OCI-LY1 (cell line): ENCODE measurements around the gene CNNM1.

Experiments used
- H2AFZ ChIP-seq: fragments of 200-600 bp; sonication (generic), shearing (Covaris generic); 2 replicates; pipeline ENCODE4 v1.6.0; 2014; ENCODE audit warnings: antibody characterized with exemption, mild to moderate bottlenecking, low read length
- H3F3A ChIP-seq: fragments of 200-600 bp; sonication (generic), shearing (Covaris generic); 2 replicates; pipeline ENCODE4 v1.6.0; 2014; ENCODE audit warnings: mild to moderate bottlenecking, antibody characterized with exemption, low read length, moderate library complexity; ENCODE audit not compliant: insufficient read depth
- H3K27ac ChIP-seq: fragments of 200-600 bp; sonication (generic); 2 replicates; pipeline ENCODE4 v1.5.1; 2014; ENCODE audit warnings: low read length, mixed run types, mild to moderate bottlenecking, low read depth; ENCODE audit not compliant: poor library complexity, severe bottlenecking
- H3K27me3 ChIP-seq: fragments of 200-600 bp; sonication (generic); 2 replicates; pipeline ENCODE4 v1.6.0; 2014; ENCODE audit warnings: antibody characterized with exemption, mild to moderate bottlenecking, low read length, moderate library complexity; ENCODE audit not compliant: insufficient read depth
- H3K36me3 ChIP-seq: fragments of 200-600 bp; sonication (generic); 2 replicates; pipeline ENCODE4 v1.6.1; 2014; ENCODE audit warnings: mild to moderate bottlenecking, antibody characterized with exemption, low read length, moderate library complexity, mixed read lengths; ENCODE audit not compliant: insufficient read depth
- H3K4me1 ChIP-seq: fragments of 200-600 bp; sonication (generic); 2 replicates; pipeline ENCODE4 v1.5.1; 2014; ENCODE audit warnings: mild to moderate bottlenecking, low read length, moderate library complexity; ENCODE audit not compliant: insufficient read depth, severe bottlenecking
- H3K4me2 ChIP-seq: fragments of 200-600 bp; sonication (generic), shearing (Covaris generic); 2 replicates; pipeline ENCODE4 v1.6.1; 2014; ENCODE audit warnings: low read length
- H3K4me3 ChIP-seq: fragments of 200-600 bp; sonication (generic); 2 replicates; pipeline ENCODE4 v1.5.1; 2014; ENCODE audit warnings: low read length, low read depth, mild to moderate bottlenecking, mixed read lengths; ENCODE audit not compliant: poor library complexity, severe bottlenecking
- H3K79me2 ChIP-seq: fragments of 200-600 bp; shearing (Covaris generic); 2 replicates; pipeline ENCODE4 v1.6.1; 2016; ENCODE audit warnings: mixed run types, low read length, mixed read lengths; ENCODE audit not compliant: insufficient read depth
- H3K9ac ChIP-seq: fragments of 200-600 bp; sonication (generic), shearing (Covaris generic); 2 replicates; pipeline ENCODE4 v1.6.1; 2014; ENCODE audit warnings: mild to moderate bottlenecking, low read length, mixed read lengths
- H3K9me2 ChIP-seq: fragments of 200-600 bp; sonication (generic), shearing (Covaris generic); 2 replicates; pipeline ENCODE4 v1.6.1; 2014; ENCODE audit warnings: low read depth, mild to moderate bottlenecking, low read length, mixed read lengths
- H3K9me3 ChIP-seq: fragments of 200-600 bp; shearing (Covaris generic); 2 replicates; pipeline ENCODE4 v1.6.1; 2014; ENCODE audit warnings: low read length, mixed read lengths
- H4K20me1 ChIP-seq: fragments of 200-600 bp; sonication (generic), shearing (Covaris generic); 2 replicates; pipeline ENCODE4 v1.6.0; 2016; ENCODE audit warnings: mild to moderate bottlenecking, low read length; ENCODE audit not compliant: insufficient read depth
- CTCF ChIP-seq: fragments of 200-600 bp; sonication (generic), shearing (Covaris generic); IDR thresholded peaks from 2 replicates; pipeline ENCODE4 v1.5.1; 2017; ENCODE audit warnings: mild to moderate bottlenecking, antibody characterized with exemption, low read length, moderate library complexity, mixed read lengths
- EZH2 ChIP-seq: fragments of 200-600 bp; sonication (generic), shearing (Covaris generic); IDR thresholded peaks from 2 replicates; pipeline ENCODE4 v1.8.0; 2017; ENCODE audit warnings: borderline replicate concordance, mixed run types, mild to moderate bottlenecking, antibody characterized with exemption, low read length, moderate library complexity, mixed read lengths

CNNM1 gene

GRCh38 chr10:99393683-99394082 lies 64.5 kb downstream of the CNNM1 start:
- H3K4me3 ChIP-seq, result no peak overlapping the region
- no peaks in the 10 kb centered on the region for H3K27me3 ChIP-seq
- no peaks in the 10 kb centered on the region for H4K20me1 ChIP-seq
- no peaks in the 10 kb centered on the region for H3F3A ChIP-seq
- no peak overlapping the region for H2AFZ ChIP-seq
- no peaks in the 10 kb centered on the region for H3K4me1 ChIP-seq
- no peak overlapping the region for H3K9ac ChIP-seq
- TF ChIP-seq EZH2 (no peak), CTCF (no peak)
- no peaks in the 10 kb centered on the region for H3K79me2 ChIP-seq
- no peaks in the 10 kb centered on the region for H3K9me3 ChIP-seq
- no peak overlapping the region for H3K4me2 ChIP-seq
- no peaks in the 10 kb centered on the region for H3K9me2 ChIP-seq
- no peak overlapping the region for H3K27ac ChIP-seq
- H3K36me3 ChIP-seq, result 0 out of 2 replicates have a peak, but pooled peaks cover 3% of the 10 kb centered on the region

- H3K4me2 ChIP-seq, result no peak overlapping the region
- H3K36me3 ChIP-seq, result 0 out of 2 replicates have a peak, but pooled peaks cover 3% of the 10 kb centered on the region
- no peak overlapping the region for H3K9ac ChIP-seq
- no peaks in the 10 kb centered on the region for H3K27me3 ChIP-seq
- TF ChIP-seq CTCF, result no peak
- TF ChIP-seq EZH2, result no peak
- H3K9me2 ChIP-seq, result no peaks in the 10 kb centered on the region
- H3K4me3 ChIP-seq, result no peak overlapping the region
- no peaks in the 10 kb centered on the region for H3K4me1 ChIP-seq
- no peaks in the 10 kb centered on the region for H3K9me3 ChIP-seq
- no peaks in the 10 kb centered on the region for H3K79me2 ChIP-seq
- no peaks in the 10 kb centered on the region for H4K20me1 ChIP-seq
- no peak overlapping the region for H2AFZ ChIP-seq
- H3F3A ChIP-seq, result no peaks in the 10 kb centered on the region
- H3K27ac ChIP-seq, result no peak overlapping the region
These were observed 65.1 kb downstream of the CNNM1 start for GRCh38 chr10:99394256-99394655.

- Histone ChIP-seq H3K4me3 (no peak overlapping the region), H3K27ac (no peak overlapping the region), H3K36me3 (0 out of 2 replicates have a peak, but pooled peaks cover 3% of the 10 kb centered on the region), H3F3A (no peaks in the 10 kb centered on the region), H3K27me3 (no peaks in the 10 kb centered on the region), H3K9me3 (no peaks in the 10 kb centered on the region), H3K4me2 (no peak overlapping the region), H3K9ac (no peak overlapping the region), H4K20me1 (no peaks in the 10 kb centered on the region), H2AFZ (no peak overlapping the region), H3K4me1 (no peaks in the 10 kb centered on the region), H3K9me2 (no peaks in the 10 kb centered on the region), H3K79me2 (no peaks in the 10 kb centered on the region)
- TF ChIP-seq CTCF (no peak), EZH2 (no peak)
These were observed 65.7 kb downstream of the CNNM1 start for GRCh38 chr10:99394761-99395386.
